ENCODE measurements around the gene ARMH2.
A peak's percentile ranks its signal among the peaks of the same experiment; 100 is the strongest.
"Not testable (repeated sequence)": the region's sequence is repeated elsewhere in the genome, so short reads cannot be mapped to it uniquely, and the experiment has no call there.

ARMH2 gene

DNA sequence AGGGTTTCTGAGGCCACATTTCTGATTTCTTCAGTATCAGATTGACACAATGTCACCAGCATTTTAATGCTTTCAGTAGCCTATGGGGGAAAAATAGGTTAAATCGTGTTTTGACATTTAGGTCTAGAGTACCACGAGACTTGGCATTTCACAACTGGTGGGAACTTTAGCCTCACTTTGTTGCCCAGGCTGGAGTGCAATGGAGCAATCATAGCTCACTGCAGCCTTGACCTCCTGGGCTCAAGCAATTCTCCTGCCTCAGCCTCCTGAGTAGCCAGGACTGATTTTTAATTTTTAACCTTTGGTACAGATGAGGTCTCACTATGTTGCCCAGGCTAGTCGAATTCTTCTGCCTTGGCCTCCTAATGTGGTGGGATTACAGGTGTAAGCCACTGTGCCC lies 11.0 kb upstream of the ARMH2 start:
- DNase-seq: no peak

DNA sequence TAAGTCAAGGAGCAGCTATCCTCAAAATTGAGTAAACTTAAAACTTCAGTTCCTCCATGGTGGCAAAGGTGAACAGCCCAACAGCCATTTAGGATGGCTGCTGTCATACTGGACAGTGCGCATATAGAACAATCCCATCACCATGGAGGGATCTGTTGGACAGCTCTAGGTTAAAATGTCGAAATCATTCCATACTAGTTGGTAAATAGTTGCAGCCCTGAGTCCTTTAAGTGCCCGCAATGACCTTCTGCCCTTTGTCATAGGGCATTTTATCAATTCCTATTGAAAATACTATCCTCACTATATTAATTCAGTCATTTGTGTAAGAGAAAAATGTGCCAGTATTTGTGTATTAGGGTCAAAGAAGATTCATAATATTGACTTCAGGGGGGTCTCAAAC lies 8.9 kb upstream of the ARMH2 start:
- DNase-seq: no peak

DNA sequence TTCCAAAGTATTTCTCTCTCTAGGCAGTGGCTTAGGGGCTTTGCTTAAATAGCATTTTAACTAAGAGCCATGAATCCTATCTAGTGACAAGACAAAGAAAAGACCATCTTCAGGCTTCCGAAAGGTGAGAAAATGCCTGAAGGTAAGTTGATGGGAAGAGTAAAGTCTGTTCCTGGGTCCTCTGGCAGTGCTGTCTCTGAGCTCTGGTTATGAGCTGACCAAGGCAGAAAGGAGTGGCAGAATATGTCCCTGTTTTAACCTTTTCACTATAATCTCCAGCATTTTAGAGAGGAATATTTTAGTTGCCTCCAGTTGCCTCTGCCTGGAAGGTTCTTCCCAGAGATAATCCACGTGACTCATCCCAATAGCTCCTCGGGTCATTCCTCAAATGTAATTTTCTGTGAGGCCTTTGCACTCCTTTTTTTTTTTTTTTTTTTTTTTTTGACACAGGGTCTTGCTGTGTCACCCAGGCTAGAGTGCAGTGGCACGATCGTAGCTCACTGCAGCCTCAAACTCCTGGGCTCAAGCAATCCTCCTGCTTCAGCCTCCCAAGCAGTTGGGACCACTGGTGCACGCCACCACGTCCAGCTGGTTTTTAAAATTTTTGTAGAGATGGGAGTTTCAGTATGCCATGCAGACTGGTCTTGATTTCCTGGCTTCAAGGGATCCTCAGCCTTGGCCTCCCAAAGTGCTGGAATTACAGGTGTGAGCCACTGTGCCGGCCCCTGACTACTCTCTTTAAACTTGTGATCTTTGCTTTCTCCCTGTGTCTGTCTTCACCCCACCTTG lies 3.7 kb upstream of the ARMH2 start:
- no peak for DNase-seq

DNA sequence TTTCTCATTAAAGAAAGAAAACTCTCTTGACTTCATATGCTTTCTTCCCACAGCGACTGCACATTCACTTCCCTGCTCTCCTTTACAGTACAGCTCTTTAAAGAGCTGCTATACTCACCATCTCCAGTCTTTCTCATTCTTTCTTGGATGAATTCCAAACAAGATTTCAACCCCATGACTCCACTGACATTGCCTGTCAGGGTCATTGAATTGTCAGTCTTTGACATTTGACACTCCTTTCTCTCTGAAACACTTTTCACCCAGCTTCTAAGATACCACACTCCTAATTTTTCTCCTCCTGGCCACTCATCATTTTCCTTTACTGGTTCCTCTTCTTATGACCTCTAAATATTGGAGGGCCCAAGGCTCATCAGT lies 811 bp upstream of the ARMH2 start:
- DNase-seq: no peak

DNA sequence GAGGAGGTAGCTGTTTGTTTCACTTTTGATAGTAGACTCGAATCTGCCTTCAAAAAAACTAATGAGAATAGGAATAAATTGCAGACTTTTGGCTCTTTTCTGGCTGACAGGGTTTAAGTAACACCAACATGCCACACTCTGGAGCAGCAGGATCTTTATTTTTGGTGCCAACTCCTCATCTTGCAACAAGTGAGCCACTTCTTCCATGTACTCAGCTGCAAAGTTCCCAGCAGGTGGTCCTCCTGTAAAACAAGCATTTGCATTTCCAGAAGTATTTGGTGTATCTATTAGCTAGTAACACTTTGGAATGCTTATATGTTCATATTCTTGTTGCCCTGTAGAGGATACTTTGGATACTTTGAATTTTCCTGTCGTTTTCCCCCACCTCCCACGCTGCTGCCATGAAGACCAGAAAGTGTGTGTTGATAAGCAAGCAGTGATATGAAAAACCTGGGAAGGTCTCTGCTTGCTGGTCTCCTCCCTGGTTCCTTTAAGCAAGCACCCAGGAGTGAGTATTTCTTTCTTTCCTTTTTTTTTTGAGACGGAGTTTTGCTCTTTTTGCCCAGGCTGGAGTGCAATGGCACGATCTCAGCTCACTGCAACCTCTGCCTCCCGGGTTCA lies 1.0 kb downstream of the ARMH2 start:
- no peak for DNase-seq

DNA sequence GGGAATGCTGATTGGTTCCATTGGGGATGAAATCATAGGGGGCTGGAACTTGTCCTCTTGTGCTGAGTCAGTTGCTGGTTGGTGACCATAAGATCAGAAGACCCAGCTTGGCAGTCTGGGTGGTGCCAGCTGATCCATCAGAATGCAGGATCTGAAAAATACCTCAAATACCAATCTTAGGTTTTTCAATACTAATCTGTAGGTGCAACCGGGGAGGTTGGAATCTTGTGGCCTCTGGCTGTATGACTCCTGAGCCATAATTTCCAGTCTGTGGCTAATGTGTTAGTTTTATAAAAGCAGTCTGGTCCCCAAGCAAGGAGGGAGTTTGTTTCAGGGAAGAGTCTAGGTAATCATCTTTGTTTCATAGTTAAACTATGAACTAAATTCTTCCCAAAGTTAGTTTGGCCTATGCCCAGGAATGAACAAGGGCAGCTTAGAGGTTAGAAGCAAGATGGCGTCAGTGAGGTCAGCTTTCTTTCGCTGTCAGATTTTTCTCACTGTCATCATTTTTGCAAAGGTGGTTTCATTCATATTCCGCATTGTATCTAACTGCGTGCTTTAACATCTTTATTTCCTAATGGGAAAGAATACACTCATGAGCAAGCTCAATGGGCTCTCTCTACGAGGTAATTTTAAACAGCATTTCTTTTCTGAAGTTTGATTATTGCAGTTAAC lies 2.0 kb downstream of the ARMH2 start:
- no peak for DNase-seq

DNA sequence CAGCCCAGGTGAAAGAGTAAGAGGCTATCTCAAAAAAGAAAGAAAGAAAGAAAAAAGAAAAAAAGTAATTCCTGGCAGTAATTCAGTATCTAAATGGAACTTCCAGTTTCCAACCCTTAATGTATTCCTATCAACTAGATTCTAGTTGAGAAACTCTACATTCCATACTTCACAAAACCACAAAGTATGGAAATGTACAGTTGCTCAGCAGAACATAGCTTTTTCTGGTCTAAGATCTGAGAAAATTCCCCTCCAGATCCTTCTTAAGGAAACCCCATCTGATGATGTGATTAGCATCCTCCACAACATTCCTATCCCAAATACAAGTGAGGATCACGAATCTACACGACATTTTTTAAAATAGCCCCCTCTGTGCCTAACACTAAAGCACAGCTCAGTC lies 3.6 kb downstream of the ARMH2 start:
- DNase-seq: no peak

DNA sequence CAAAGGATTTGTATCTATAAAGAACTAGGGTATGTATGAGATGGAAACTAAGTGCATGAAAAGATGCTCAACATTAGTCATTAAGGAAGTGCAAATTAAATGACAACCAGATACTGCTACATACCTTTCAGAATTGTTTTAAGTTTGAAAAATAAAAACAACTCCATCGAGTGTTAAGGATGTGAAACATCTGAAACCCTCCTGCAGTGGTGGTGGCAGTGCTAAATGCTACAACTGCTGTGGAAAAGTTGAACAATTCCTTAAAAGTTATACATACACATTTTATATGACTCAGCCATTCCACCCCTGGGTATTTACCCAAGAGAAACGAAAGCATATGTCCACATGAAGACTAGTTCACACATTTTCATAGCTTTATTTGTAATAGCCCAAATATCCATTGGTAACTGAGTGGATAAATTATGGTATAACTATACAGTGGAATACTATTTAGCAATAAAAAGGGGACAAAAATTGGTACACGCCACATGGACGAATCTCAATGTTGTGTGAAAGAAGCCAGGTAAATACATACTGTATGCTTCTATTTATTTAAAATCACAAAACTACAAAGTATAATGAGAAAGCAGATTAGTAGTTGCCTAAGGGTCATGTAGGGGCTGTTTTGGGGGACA lies 10.6 kb downstream of the ARMH2 start:
- no peak for DNase-seq

DNA sequence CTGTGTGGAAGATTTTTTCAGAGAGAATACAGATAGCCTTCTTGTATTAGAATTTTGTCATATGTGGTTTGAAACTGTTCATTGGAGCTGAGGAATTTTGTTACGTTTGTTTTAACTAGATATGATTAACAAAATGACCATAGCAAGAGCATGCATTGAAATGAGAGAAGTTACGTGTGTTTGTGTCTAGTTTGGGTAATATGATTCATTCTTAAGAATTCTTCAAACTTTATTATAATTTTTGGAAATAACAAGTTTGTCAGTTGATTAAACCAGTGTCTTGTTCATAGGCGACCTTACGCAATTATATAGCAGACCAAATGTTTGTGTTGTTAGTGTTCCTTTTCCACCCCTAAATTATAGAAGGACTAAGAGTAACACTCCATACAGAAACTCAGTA lies 18.5 kb downstream of the ARMH2 start:
- DNase-seq: no peak

DNA sequence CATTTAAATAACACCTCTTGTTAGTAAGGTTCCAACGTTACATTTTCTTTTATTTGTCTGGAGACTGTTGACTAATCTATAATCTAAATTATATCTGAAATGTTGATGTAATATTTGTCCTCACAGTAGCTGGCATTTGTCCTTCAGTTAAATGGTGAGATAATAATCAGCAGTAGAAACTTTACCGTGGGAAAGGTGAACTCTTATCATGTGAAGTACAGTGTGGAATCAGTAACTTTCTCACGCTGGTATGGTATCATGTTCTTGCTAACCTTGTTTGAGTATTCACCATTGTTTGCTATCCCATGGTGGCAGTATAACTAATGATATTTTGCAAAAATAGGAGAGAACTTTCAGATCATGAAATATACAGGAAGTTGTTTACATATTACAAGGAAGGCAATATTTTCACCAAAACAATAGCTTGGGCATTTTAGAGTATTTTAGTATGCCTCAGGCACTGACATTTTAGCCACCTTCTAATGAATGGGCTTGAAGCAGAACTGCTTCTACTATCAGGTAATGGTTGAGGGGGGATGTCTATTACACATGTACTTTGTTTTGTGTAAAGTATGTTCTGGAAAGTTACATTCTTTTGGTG lies 19.2 kb downstream of the ARMH2 start:
- DNase-seq: no peak

DNA sequence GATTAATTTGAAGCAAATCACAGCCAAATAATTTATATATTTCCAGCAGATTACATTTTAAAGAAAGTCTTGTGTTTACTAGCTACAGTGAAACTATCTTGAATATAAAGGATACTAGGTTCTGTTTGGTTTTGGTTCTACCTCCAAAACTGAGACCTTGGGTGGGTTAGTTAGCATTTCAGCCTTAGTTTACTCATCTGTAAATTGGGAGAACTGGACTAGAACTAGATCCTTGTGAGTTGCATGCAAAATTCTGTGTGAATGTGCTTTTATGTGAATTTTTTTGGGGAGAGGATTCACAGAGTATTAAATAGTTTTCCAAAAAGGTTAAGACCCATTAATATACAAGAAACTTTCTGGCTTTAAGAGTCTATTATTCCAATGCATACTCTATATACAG lies 19.8 kb downstream of the ARMH2 start:
- DNase-seq: no peak

DNA sequence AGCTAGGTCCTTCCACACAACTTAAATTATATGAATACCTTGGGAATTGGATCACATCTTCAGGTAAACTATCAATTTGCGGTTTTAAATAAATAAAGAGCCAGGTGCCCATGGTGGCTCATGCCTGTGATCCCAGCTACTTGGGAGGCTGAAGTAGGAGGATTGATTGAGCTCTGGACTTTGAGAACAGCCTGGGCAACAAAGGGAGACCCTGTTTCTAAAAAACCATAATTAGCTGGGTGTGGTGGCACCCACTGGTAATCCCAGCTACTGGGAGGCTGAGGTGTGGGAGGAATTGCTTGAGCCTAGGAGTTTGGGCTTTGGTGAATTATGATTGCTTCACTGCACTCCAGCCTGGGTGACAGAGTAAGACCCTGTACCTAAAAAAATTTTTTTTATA lies 20.6 kb downstream of the ARMH2 start:
- DNase-seq: no peak

DNA sequence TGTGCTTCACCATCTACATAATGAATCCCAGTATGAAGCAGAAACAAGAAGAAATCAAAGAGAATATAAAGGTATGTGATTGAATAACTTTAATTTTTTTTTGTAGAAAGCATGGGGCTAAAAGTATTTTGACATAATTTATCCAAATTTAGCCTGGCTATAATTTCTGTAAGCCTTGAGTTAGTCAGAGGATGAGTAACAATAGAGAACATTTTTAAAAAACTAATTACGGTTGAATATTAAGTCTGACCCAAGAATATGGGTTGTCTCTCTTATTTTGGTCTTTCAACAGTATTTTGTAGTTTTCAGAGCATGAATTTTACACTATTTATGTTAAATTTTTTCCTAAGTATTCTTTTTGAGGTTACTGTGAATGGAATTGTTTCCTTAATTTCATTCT lies 21.5 kb downstream of the ARMH2 start:
- DNase-seq: no peak

DNA sequence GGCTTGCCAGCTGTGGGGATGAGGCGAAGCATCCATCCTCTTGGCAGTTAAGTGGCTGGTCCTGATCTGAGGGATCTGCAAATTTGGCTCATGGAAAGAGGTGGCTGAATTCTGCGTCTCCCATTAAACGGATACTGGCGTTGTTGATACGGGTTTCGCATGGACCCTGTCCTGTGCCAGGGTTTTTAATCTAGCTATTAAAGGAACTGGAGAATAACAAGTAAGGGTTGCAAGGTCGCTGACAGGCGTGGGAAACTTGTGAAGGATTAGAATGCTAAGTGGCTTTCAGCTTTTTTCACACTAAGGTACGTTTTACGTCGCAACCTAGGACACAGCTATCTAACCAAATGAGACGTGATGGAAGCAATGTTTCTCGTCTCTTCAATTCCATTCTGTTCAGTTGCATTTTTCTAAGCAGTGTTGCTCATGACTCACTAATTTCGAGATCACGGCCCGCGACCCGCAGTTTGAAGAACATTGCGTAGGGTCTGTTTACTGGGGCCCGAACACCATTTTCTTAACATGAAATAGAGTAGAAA lies 23.1 kb downstream of the ARMH2 start:
- DNase-seq: no peak

DNA sequence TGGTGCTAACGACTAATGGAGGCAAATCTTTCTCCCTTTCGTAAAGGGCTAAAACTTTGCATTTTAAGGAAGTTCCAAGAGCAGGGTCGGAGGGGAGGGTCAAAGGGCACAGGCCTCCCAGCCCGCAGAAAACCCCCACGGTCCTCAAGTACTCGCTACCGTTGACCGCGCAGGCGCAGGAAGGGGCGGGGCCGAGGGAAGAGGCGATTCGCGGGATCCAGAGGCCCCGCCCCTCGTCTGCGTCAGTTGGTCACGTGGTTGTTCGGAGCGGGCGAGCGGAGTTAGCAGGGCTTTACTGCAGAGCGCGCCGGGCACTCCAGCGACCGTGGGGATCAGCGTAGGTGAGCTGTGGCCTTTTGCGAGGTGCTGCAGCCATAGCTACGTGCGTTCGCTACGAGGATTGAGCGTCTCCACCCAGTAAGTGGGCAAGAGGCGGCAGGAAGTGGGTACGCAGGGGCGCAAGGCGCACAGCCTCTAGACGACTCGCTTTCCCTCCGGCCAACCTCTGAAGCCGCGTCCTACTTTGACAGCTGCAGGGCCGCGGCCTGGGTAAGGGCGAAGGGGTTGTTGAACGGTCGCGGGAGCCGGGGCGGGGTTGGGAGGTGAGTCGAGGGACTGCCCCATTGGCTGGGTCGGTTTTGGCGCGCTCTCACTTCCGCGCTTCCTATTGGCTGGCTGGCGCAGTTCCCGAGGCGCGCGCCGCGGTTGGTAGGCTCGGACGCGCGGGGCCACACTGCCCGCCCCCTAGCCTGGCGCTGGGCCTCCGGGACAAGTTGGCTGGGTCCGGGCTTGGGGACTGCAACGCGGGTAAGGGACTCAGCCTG lies 23.8 kb downstream of the ARMH2 start, which contains the start of gene GMNN:
Gene GMNN, plus strand, starts transcription at position 242 of the 824 bp plus-strand sequence. CDS start 2,310 bp downstream, outside the sequence.
- peak; percentile 99 for DNase-seq

DNA sequence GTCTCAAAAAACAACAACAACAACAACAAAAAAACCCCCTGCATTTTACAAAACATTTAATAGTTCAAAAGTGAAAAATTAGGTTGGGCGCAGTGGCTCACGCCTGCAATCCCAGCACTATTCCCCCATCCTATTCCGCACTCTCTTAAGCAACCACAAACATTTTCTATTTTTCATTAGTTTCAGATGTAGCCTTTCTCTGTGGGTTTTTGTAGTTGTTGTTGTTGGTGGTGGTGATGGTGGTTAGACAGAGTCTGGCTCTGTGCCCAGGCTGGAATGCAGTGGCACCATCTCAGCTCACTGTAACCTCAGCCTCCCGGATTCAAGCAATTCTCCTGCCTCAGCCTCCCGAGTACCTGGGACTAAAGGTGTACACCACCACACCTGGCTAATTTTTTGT lies 30.4 kb downstream of the ARMH2 start:
- DNase-seq: no peak

DNA sequence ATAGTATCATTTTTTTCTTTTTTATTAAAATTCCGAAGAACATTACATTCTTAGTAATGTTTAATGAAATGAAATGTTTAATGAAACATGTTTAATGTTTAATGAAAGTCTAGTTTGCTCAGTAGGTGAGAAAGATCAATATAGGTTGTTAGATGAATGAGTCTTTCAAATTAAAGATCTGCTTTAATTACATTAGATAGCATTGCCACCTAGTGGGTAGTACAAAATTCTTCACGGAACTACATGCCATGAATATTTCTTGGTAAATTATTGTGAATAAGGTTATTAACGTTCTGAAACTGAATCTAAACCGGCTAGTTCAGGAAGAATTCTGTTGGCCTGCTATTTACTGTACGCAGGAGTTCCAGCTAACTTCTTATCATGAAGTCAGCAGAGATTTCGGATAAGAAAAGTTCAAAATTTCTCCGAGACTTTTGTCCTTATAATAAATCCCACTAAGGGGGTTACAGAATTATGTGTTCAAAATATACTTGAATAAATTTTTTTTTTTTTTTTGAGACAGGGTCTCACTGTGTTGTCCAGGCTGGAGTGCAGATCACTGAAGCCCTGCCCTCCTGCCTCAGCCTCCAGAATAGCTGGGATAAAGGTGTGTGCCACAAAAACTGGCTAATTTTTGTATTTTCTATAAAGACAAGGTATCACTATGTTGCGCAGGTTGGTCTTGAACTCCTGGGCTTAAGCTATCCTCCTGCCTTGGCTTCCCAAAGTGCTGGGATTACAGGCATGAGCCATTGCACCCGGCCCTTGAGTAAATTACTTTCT lies 31.8 kb downstream of the ARMH2 start:
- DNase-seq: no peak

DNA sequence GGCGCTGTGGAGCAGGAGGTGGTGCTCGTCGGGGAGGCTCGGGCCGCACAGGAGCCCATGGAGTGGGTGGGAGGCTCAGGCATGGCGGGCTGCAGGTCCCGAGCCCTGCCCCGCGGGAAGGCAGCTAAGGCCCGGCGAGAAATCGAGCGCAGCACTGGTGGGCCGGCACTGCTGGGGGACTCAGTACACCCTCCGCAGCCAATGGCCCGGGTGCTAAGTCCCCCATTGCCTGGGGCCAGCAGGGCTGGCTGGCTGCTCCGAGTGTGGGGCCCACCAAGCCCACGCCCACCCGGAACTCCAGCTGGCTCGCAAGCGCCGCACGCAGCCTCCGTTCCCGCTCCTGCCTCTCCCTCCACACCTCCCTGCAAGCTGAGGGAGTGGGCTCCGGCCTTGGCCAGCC lies 32.7 kb downstream of the ARMH2 start:
- DNase-seq: not testable (repeated sequence)

DNA sequence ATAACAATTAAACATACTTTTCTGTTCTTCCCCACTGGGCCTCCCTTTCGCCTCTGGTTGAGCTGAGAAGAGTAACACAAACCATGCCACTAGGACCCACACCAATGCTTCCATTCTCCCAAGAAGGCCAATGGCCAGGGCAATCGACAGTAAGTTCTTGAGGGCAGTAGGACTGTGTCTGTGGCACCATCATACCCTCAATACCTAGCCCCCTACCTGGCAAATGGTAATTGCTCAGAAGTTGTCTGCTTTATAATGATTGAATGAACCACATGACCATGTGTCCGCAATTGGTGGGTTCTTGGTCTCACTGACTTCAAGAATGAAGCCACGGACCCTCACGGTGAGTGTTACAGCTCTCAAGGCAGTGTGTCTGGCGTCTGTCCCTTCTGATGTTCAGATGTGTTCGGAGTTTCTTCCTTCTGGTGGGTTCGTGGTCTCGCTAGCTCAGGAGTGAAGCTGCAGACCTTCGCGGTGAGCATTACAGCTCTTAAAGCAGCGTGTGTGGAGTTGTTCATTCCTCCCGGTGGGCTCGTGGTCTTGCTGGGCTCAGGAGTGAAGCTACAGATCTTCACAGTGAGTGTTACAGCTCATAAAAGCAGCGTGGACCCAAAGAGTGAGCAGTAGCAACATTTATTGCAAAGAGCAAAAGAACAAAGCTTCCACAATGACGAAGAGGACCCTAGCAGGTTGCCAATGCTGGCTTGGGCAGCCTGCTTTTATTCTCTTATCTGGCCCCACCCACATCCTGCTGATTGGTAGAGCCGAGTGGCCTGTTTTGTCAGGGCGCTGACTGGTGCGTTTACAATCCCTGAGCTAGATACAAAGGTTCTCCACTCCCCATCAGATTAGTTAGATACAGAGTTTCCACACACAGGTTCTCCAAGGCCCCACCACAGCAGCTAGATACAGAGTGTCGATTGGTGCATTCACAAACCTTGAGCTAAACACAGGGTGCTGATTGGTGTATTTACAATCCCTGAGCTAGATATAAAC lies 33.6 kb downstream of the ARMH2 start:
- not testable (repeated sequence) for DNase-seq

DNA sequence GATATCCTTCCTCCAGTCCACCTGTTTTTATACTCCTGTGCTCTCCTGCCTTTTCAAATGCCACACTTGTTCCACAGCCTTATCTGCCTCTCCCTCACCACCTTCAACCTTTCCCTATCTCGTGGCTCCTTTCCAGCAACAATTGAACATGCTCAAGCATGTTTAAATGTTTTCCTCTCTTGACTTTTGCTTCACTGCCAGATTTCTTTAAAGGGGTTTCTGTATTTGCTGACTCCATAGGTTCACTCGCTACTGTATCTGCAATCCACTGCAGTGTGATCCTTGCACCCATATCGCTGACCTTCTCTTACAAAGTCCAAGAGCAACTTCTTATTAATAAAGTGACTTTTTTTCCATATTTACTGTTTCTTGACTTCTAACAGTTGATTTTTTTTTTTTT lies 35.1 kb downstream of the ARMH2 start:
- DNase-seq: no peak

Data from activated CD8-positive, alpha-beta memory T cell treated with anti-CD3 and anti-CD28 coated beads, Interleukin-2, amount 50 U/mL, for 48 hours (primary cell).